Astrocyte of the spinal cord (primary cell): ENCODE results near the gene PIERCE2.
"Not testable (repeated sequence)": the region's sequence is repeated elsewhere in the genome, so short reads cannot be mapped to it uniquely, and the experiment has no call there.

Experiments
- DNase-seq: peaks from one replicate; pipeline ENCODE4 v3.0.0; 2011; ENCODE audit warnings: low read depth, low spot score
- H3K4me3 ChIP-seq: 2 replicates; pipeline ENCODE4 v1.5.1; 2011; ENCODE audit warnings: low read depth, mild to moderate bottlenecking, low read length, moderate library complexity
- CTCF ChIP-seq: IDR thresholded peaks from 2 replicates; pipeline ENCODE4 v1.5.1; 2012; ENCODE audit warnings: low read depth, mild to moderate bottlenecking, low read length, inconsistent platforms
- in situ Hi-C: cut with HindIII; loops from 2 replicates; pipeline ENCODE4 v1.10.0; 2017; ENCODE audit warnings: low sequenced_read_pairs

Gene PIERCE2

DNA sequence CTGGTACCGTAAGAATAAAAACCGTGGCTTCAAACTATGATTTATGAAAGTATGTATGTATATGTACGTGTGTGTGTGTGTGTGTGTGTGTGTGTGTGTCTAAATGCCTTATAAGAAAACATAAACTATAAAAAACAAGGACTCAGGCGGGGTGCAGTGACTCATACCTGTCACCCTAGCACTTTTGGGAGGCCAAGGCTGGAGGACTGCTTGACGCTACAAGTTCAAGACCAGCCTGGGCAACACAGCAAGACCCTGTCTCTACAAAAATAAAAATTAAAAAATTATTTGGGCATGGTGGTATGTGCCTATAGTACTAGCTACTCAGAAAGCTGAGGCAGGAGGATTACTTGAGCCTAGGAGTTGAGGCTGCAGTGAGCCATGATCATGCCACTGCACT lies 29.2 kb upstream of the PIERCE2 start:
- H3K4me3 ChIP-seq = no peak overlapping the region
- TF ChIP-seq CTCF = no peak
- in situ Hi-C loops = no loop called here

GRCh38 chr15:55381595-55381994 lies 26.7 kb upstream of the PIERCE2 start:
- in situ Hi-C loops = no loop called here
- no peak for DNase-seq
- TF ChIP-seq CTCF = no peak
- no peak overlapping the region for H3K4me3 ChIP-seq

More for the DNA sequence above, 29.2 kb upstream of the PIERCE2 start:
- no peak for DNase-seq

DNA sequence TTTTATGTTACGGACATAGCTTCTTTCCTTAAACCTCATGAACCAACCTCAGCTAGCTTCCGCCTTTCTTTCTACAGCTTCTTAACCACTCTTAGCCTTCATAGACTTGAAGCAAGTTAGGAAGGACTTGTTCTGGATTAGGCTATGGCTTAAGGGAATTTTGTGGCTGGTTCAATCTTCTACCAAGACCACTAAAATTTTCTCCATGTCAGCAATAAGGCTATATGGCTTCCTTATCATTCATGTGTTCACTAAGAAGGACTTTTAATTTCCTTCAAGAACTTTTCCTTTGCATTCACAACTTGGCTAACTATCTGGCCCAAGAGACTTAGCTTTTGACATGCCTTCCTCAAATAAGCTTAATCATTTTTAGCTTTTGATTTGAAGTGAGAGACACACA lies 24.6 kb upstream of the PIERCE2 start:
- in situ Hi-C loops = no loop called here
- no peak for TF ChIP-seq CTCF
- no peak for DNase-seq
- H3K4me3 ChIP-seq = no peak overlapping the region

DNA sequence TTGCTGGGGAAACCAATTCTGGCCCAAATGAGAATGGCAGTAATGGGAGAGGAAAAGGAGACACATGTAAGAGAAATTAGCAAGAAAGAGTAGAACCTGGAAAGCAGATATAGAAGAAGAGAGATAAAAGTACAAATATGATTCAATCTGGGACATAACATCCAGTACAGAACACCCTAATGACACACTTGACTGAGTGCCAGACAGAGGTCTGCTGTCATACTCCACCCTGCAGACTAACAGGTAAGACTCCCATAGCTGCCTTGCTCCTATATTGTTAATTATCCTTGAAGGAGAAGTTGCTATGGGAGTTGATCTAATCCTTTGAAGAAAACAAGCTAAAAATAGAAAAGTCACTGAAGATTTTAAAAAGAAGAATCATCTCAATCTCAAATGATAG lies 21.3 kb upstream of the PIERCE2 start:
- no peak overlapping the region for H3K4me3 ChIP-seq
- in situ Hi-C loops = no loop called here
- TF ChIP-seq CTCF = no peak
- no peak for DNase-seq

DNA sequence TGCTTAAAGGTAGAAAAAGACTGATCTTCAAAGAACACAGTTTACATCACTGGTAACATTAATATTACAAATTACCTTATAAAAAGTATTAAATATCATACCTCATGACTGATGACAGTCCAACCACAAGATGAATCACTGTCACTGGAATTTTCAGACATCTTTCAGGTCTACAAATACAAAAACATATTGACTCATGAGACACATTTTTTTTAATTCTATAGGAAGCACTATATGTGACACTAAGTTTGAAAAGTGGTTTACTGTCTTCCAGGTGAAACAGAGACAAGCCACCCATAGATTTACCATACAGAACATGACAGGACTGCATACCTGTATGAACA lies 19.1 kb upstream of the PIERCE2 start:
- in situ Hi-C loops = no loop called here
- no peak overlapping the region for H3K4me3 ChIP-seq

GRCh38 chr15:55394694-55395093 lies 13.6 kb upstream of the PIERCE2 start:
- no peak overlapping the region for H3K4me3 ChIP-seq
- TF ChIP-seq CTCF = no peak
- in situ Hi-C loops = no loop called here
- DNase-seq = no peak

More for the DNA sequence above, 19.1 kb upstream of the PIERCE2 start:
- peak; percentile 48 for DNase-seq
- TF ChIP-seq CTCF = no peak

DNA sequence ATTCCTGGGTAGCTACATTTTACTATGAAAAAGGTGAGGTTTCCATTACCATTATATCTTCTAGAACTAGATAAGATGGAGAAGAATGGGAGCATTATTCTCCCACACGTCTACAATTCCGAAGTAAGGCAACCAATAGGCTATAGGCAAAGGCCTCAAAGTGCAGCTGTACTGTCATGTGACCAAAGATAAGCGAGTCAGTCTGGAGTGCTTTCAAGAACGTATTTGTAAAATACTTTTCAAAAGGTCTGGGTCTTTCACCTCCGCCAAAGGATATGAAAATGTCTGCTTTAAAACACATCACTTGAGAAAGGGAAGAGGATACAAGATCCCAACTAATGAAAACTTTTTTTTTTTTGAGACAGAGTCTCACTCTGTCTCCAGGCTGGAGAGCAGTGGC lies 10.1 kb upstream of the PIERCE2 start:
- TF ChIP-seq CTCF = no peak
- in situ Hi-C loops = no loop called here
- H3K4me3 ChIP-seq = no peak overlapping the region
- no peak for DNase-seq

GRCh38 chr15:55400050-55400449 lies 8.2 kb upstream of the PIERCE2 start:
- in situ Hi-C loops, DNase-seq, H3K4me3 ChIP-seq: not testable (repeated sequence)
